Measurements from ENCODE around the gene SLC26A6. TPM values are rescaled to one million over a fixed set of nuclear protein-coding genes. Genes with fewer than 3 reads are reported as not detected.

Gene SLC26A6
- total and polyA plus RNA-seq, 2 of the 13 experiments (the other 11 are each of a cell fraction or from before 2014, with no cell fraction given): 40.7 to 184 TPM

- no peak for TF ChIP-seq ZKSCAN5 (CRISPR knock-in tag; IDR thresholded peaks at IDR 0.05)
- 0 out of 2 replicates have a peak, but pooled peaks have one; percentile 84 for TF ChIP-seq ZNF724P (CRISPR knock-in tag; IDR thresholded peaks at IDR 0.05; ENCODE audit: borderline replicate concordance)
- TF ChIP-seq ISX (CRISPR knock-in tag; conservative IDR thresholded peaks at IDR 0.05): no peak; the same call in 1 of the 2 replicates
- TF ChIP-seq RBM39 (IDR thresholded peaks at IDR 0.05; ENCODE audit: low read depth, low read length, poor library complexity, severe bottlenecking): peak; percentile 58
- TF ChIP-seq ZNF773 (CRISPR knock-in tag; IDR thresholded peaks at IDR 0.05; ENCODE audit: borderline replicate concordance): peak; percentile 53; the same call in 1 of the 2 replicates
- no peak; the same call in 1 of the 2 replicates for TF ChIP-seq NRL (CRISPR knock-in tag; IDR thresholded peaks at IDR 0.05; ENCODE audit: borderline replicate concordance)
- no peak for TF ChIP-seq ELF4 (CRISPR knock-in tag; IDR thresholded peaks at IDR 0.05; ENCODE audit: borderline replicate concordance)
- TF ChIP-seq KDM4B (CRISPR knock-in tag; IDR thresholded peaks at IDR 0.05): peak; percentile 95
- peak; percentile 33 for TF ChIP-seq BCL6 (CRISPR knock-in tag; IDR thresholded peaks at IDR 0.05)
- no peak for TF ChIP-seq NFE2L1 (CRISPR knock-in tag; IDR thresholded peaks at IDR 0.05; ENCODE audit: borderline replicate concordance)
- TF ChIP-seq BORCS8-MEF2B (CRISPR knock-in tag; IDR thresholded peaks at IDR 0.05): peak; percentile 77; the same call in 1 of the 2 replicates
- TF ChIP-seq, protein P1, sequence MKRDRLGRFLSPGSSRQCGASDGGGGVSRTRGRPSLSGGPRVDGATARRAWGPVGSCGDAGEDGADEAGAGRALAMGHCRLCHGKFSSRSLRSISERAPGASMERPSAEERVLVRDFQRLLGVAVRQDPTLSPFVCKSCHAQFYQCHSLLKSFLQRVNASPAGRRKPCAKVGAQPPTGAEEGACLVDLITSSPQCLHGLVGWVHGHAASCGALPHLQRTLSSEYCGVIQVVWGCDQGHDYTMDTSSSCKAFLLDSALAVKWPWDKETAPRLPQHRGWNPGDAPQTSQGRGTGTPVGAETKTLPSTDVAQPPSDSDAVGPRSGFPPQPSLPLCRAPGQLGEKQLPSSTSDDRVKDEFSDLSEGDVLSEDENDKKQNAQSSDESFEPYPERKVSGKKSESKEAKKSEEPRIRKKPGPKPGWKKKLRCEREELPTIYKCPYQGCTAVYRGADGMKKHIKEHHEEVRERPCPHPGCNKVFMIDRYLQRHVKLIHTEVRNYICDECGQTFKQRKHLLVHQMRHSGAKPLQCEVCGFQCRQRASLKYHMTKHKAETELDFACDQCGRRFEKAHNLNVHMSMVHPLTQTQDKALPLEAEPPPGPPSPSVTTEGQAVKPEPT (CRISPR knock-in tag; IDR thresholded peaks at IDR 0.05; ENCODE audit: low read depth): 0 out of 2 replicates have a peak, but pooled peaks have one; percentile 24
- peak; percentile 91; the same call in 1 of the 2 replicates for TF ChIP-seq ZFP36L1 (CRISPR knock-in tag; IDR thresholded peaks at IDR 0.05)
- TF ChIP-seq ZNF350 (CRISPR knock-in tag; IDR thresholded peaks at IDR 0.05; ENCODE audit: borderline replicate concordance, low read depth): peak; percentile 73
- TF ChIP-seq ZNF605 (CRISPR knock-in tag; IDR thresholded peaks at IDR 0.05): peak; percentile 76; the same call in 1 of the 2 replicates
- TF ChIP-seq SNRNP70 (IDR thresholded peaks at IDR 0.05; ENCODE audit: low read depth, low read length): no peak
- 0 out of 2 replicates have a peak, but pooled peaks have one; percentile 11 for TF ChIP-seq ZNF567 (CRISPR knock-in tag; IDR thresholded peaks at IDR 0.05; ENCODE audit: borderline replicate concordance)
- TF ChIP-seq MBNL3 (CRISPR knock-in tag; conservative IDR thresholded peaks at IDR 0.05): no peak
- TF ChIP-seq ZNF10 (CRISPR knock-in tag; IDR thresholded peaks at IDR 0.05; ENCODE audit: borderline replicate concordance, low read depth): no peak
- TF ChIP-seq, protein P2, sequence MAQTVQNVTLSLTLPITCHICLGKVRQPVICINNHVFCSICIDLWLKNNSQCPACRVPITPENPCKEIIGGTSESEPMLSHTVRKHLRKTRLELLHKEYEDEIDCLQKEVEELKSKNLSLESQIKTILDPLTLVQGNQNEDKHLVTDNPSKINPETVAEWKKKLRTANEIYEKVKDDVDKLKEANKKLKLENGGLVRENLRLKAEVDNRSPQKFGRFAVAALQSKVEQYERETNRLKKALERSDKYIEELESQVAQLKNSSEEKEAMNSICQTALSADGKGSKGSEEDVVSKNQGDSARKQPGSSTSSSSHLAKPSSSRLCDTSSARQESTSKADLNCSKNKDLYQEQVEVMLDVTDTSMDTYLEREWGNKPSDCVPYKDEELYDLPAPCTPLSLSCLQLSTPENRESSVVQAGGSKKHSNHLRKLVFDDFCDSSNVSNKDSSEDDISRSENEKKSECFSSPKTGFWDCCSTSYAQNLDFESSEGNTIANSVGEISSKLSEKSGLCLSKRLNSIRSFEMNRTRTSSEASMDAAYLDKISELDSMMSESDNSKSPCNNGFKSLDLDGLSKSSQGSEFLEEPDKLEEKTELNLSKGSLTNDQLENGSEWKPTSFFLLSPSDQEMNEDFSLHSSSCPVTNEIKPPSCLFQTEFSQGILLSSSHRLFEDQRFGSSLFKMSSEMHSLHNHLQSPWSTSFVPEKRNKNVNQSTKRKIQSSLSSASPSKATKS (CRISPR knock-in tag; IDR thresholded peaks at IDR 0.05): no peak
- TF ChIP-seq XBP1 (CRISPR knock-in tag; IDR thresholded peaks at IDR 0.05): 0 out of 2 replicates have a peak, but pooled peaks have one; percentile 37
- peak; percentile 58; the same call in 1 of the 2 replicates for TF ChIP-seq ZNF598 (CRISPR knock-in tag; IDR thresholded peaks at IDR 0.05; ENCODE audit: borderline replicate concordance)
- TF ChIP-seq ZNF329 (CRISPR knock-in tag; IDR thresholded peaks at IDR 0.05; ENCODE audit: low read depth): no peak
- TF ChIP-seq SKI (IDR thresholded peaks at IDR 0.05; ENCODE audit: partially characterized antibody): peak; percentile 58
- no peak for TF ChIP-seq HCFC1 (IDR thresholded peaks at IDR 0.05; ENCODE audit: low read depth, low read length)
- TF ChIP-seq ZSCAN30 (CRISPR knock-in tag; IDR thresholded peaks at IDR 0.05): 0 out of 2 replicates have a peak, but pooled peaks have one; percentile 5
- TF ChIP-seq RNF2 (conservative IDR thresholded peaks at IDR 0.05; ENCODE audit: low read depth): peak; percentile 50; the same call in 1 of the 2 replicates
These were observed at the start of gene SLC26A6 (continued) for GRCh38 chr3:48635222-48636021.

Measured in HepG2 (cell line).